ENCODE data around the gene PDZD8.

PDZD8 gene

DNA sequence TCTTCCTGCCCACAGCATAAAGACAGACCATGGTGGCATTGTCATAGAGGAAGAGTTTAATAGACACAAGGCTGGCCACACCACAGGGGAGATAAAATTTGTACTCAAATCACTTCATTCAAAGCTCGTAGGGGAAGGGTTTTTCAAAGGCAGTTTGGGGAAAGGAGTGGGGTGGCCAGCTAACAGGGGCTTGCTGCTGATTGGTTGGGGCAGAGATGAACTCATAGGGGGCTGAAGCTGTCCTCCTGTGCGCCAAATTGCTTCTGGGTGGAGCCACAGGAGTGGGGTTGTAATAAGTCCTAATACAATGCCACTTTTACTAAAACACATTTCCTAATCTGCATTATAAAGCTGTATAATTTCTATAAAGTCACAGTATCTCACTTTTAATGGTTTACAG, 22.5 kb downstream of the PDZD8 start:
- in situ Hi-C loops (cut with MboI; ENCODE audit: low sequenced_read_pairs, unreplicated experiment) = no loop called here
- TF ChIP-seq, protein P1, sequence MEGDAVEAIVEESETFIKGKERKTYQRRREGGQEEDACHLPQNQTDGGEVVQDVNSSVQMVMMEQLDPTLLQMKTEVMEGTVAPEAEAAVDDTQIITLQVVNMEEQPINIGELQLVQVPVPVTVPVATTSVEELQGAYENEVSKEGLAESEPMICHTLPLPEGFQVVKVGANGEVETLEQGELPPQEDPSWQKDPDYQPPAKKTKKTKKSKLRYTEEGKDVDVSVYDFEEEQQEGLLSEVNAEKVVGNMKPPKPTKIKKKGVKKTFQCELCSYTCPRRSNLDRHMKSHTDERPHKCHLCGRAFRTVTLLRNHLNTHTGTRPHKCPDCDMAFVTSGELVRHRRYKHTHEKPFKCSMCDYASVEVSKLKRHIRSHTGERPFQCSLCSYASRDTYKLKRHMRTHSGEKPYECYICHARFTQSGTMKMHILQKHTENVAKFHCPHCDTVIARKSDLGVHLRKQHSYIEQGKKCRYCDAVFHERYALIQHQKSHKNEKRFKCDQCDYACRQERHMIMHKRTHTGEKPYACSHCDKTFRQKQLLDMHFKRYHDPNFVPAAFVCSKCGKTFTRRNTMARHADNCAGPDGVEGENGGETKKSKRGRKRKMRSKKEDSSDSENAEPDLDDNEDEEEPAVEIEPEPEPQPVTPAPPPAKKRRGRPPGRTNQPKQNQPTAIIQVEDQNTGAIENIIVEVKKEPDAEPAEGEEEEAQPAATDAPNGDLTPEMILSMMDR (IDR thresholded peaks at IDR 0.05; ENCODE audit: borderline replicate concordance, control extremely low read depth, extremely low read depth, insufficient read depth, missing control alignments) = no peak
- DNase-seq (ENCODE audit: low spot score) = no peak

- TF ChIP-seq, protein P1 (IDR thresholded peaks at IDR 0.05; ENCODE audit: borderline replicate concordance, control extremely low read depth, extremely low read depth, insufficient read depth, missing control alignments) = no peak
- in situ Hi-C loops (cut with MboI; ENCODE audit: low sequenced_read_pairs, unreplicated experiment) = no loop called here
- DNase-seq (ENCODE audit: low spot score) = no peak
These were observed 23.2 kb downstream of the PDZD8 start for GRCh38 chr10:117351996-117352395.

DNA sequence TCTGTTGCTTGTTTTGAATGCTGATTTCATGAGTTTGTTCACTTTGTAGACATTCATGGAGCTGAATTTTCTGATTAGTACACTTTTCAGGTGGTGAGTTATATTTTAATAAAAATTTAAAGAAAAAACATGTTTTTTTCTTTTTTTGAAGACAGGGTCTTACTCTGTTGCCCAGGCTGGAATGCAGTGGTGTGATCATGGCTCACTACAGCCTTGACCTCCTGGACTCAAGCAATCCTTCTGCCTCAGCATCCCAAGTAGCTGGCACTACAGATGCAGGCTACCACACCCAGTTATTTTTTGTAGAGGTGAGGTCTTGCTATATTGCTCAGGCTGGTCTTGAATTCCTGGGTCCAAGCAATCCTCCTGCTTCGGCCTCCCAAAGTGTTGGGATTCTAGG, 23.7 kb downstream of the PDZD8 start:
- no peak for DNase-seq (ENCODE audit: low spot score)

GRCh38 chr10:117350909-117351308, 24.3 kb downstream of the PDZD8 start:
- TF ChIP-seq, protein P1 (IDR thresholded peaks at IDR 0.05; ENCODE audit: borderline replicate concordance, control extremely low read depth, extremely low read depth, insufficient read depth, missing control alignments) = no peak
- in situ Hi-C loops (cut with MboI; ENCODE audit: low sequenced_read_pairs, unreplicated experiment) = no loop called here
- peak; percentile 13 for DNase-seq (ENCODE audit: low spot score)

More for the DNA sequence above, 23.7 kb downstream of the PDZD8 start:
- in situ Hi-C loops (cut with MboI; ENCODE audit: low sequenced_read_pairs, unreplicated experiment) = no loop called here
- TF ChIP-seq, protein P1 (IDR thresholded peaks at IDR 0.05; ENCODE audit: borderline replicate concordance, control extremely low read depth, extremely low read depth, insufficient read depth, missing control alignments) = no peak

DNA sequence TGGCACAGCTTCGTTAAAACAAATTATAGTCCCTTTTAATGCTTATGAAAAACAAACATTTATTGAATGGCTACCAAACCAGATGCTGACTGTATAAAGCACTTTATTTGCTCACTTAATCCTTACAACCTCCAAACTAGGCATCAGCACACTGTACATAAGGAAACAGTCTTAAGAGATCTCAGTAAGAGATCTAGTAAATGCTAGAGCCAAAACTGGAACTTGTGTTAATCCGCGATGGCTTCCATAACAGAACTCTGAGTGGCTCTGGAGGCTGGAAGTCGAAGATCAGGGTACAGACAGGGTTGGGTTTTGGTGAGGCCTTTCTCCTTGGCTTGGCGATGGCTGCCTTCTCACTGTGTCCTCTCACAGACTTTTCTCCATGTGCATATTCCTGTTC, 27.0 kb downstream of the PDZD8 start:
- no peak for DNase-seq (ENCODE audit: low spot score)
- in situ Hi-C loops (cut with MboI; ENCODE audit: low sequenced_read_pairs, unreplicated experiment) = no loop called here
- TF ChIP-seq, protein P1 (IDR thresholded peaks at IDR 0.05; ENCODE audit: borderline replicate concordance, control extremely low read depth, extremely low read depth, insufficient read depth, missing control alignments) = no peak

GRCh38 chr10:117346574-117346973, 28.7 kb downstream of the PDZD8 start:
- in situ Hi-C loops (cut with MboI; ENCODE audit: low sequenced_read_pairs, unreplicated experiment) = no loop called here
- DNase-seq (ENCODE audit: low spot score) = no peak
- TF ChIP-seq, protein P1 (IDR thresholded peaks at IDR 0.05; ENCODE audit: borderline replicate concordance, control extremely low read depth, extremely low read depth, insufficient read depth, missing control alignments) = no peak

GRCh38 chr10:117345143-117345542, 30.1 kb downstream of the PDZD8 start:
- no peak for DNase-seq (ENCODE audit: low spot score)
- TF ChIP-seq, protein P1 (IDR thresholded peaks at IDR 0.05; ENCODE audit: borderline replicate concordance, control extremely low read depth, extremely low read depth, insufficient read depth, missing control alignments) = no peak

More at GRCh38 chr10:117345143-117345542, 30.1 kb downstream of the PDZD8 start:
- in situ Hi-C loops (cut with MboI; ENCODE audit: low sequenced_read_pairs, unreplicated experiment) = no loop called here
